ENCODE measurements around the gene CENPW.

Gene CENPW

DNA sequence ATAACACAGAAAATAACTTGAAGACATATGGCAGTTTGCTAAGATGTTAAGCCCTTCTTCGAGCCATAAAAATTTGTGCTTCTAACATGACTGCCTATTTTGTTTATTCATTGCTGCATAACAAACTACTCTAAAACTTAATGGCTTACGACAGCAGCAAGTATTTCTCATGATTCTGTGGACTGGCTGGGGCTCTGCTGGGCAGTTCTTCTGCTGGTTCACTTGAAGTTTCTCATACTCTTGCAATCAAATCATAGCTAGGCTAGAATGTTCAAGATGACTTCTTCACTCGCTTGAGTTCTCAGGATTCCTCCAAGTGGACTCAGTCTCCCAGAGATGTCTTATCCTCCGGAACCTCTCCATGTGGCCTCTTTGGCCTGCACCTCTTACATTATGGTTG, 33.4 kb downstream of the CENPW start:
- no peak for DNase-seq (ENCODE audit: low read depth in 2 of 2)

DNA sequence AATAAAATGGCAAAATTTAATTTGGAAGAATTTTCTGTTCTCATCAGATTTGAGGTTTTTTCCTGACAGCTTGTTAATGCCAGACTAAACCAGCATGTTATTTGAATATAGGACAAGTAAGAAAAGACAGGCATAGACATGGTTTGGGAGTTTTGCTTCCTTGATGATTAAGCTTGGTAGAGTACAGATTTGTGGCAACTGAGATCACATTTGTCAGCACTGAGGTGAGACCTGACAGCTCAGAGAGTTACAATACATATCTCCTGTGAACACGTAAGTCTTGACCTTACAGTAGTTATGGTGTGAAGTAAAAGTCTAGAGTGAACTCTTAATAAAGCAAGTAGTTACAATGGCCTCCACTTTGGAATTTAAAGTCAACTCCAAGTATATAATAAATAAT, 34.5 kb downstream of the CENPW start:
- no peak for DNase-seq (ENCODE audit: low read depth in 2 of 2)

DNA sequence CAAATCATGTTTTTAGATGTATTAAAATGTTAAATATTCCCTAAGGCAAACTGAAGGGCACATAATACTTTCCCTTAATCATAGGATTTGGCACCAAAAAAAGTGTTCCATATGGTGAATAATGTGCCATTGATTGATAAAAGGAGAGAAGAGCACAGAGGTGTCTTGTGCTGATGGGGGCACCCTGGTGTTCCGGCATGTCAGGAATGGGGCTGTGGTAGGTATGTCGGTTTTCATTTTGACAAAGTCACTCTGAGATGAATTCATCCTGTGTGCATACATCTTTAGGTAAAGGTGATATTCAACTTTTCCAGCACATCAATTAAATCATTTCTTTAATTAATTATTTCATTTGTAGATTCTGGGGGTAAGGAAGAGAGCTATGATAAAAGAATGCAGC, 36.8 kb downstream of the CENPW start:
- DNase-seq (ENCODE audit: low read depth in 2 of 2) = no peak

DNA sequence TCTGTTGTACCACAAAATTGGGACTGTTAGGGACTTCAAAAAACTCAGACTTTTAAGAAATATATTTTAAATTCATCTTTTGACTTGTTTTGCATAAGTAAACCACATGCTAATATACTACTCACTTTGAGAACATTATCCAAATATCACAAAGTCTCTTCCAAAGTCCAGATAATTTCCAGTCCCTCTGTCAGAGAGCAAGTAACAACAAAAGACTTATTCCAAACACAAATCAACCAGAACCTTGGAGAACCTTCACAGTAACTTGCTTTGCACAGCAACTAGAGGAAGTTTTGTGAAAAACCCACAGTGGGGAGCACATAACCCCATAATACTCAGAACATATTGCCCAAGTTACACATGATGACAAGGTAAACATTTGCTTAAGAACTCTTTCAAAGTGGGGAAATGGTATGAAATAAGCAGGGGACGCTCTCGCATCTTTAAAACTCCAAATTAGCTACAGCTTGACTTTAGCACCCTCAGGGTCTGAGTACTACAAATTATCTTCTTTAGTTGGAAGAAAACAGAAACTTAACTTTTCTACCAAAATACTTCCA, 37.8 kb downstream of the CENPW start:
- no peak for DNase-seq (ENCODE audit: low read depth in 2 of 2)

DNA sequence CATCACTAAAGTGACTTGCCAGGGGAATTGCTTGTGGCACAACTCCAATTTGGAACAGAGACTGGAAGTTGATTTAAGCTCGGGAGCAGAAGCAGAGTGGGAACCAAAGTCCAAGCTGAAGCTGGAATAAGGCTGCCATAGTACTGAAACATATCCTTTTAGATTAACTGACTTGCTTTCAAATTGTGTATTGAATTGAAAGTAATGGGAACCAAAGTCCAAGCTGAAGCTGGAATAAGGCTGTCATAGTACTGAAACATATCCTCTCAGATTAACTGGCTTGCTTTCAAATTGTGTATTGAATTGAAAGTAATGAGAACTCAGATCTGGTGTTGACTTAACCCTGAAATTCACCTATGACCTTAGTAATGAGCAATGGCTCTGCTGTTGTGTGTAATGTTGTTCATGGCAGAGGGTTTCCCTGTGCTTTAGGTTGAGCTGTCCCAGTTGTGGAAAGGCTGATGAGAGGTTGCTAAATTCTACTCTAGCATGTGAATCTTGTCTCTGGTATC, 40.2 kb downstream of the CENPW start:
- no peak for DNase-seq (ENCODE audit: low read depth in 2 of 2)

DNA sequence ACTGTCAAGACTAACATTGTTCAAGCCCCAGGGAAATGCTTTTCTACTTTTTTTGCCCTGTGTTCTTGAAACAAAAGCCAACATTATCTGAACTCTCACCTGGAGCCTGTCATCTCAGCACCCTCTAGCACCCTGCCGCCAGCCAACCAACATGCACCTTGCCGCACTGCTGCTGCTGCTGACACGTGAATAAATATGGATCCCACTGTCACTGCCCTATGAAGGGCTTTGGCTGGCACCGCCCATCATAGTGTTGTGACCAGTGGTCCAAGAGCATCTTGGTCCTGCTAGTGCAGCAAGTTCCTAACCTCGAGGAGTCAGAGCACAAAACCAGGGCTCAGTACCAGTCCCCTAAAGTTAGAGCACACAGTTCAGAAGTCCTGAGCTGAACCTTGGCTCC, 41.6 kb downstream of the CENPW start:
- DNase-seq (ENCODE audit: low read depth in 2 of 2) = no peak

DNA sequence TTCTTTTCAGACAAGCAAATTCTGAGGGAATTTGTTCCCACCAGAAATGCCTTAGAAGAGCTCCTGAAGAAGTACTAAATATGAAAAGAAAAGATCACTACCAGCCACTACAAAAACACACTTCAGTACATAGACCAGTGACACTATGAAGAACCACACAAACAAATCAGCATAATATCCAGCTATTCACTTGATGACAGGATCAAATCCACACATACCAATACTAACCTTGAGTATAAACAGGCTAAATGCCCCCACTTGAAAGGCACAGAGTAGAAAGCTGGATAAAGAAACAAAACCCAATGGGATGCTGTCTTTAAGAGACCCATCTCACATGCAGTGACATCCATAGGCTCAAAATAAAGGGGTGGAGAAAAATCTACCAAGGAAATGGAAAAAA, 43.3 kb downstream of the CENPW start:
- DNase-seq (ENCODE audit: low read depth in 2 of 2) = no peak

DNA sequence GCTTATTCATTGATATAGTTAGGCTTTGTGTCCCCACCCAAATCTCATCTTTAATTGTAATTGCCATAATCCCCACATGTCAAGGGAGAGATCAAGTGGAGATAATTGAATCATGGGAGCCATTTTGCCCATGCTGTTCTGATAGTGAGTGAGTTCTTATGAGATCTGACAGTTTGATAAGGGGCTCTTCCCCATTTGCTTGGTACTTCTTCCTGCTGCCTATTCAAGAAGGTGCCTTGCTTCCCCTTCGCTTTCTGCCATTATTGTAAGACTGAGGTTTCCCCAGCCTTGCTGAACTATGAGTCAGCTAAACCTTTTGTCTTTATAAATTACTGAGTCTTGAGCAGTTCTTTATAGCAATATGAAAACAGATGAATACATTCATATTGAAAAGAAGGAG, 45.6 kb downstream of the CENPW start:
- no peak for DNase-seq (ENCODE audit: low read depth in 2 of 2)

DNA sequence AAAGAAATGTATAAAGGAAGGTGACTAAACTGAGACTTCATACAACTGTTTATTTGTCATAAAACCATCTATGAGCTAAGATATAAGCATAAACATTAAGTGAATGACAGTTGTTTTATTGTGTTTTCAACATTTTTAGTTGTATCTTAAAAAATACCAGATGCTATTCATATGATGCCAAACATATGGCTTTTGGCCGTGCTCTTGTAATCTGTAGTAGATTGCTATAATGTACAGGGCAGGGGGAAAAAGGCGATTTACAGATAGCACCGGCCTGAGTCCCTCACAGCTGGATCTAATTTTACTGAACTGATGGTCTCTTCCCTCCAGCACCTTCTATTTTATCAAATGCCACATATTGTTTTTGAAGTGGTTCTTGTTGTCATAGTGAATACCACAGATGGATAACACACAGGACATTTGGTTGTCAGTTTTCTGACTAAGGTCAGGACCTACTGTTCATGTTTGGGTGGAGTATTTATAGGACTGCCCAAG, 48.2 kb downstream of the CENPW start:
- DNase-seq (ENCODE audit: low read depth in 2 of 2) = no peak

DNA sequence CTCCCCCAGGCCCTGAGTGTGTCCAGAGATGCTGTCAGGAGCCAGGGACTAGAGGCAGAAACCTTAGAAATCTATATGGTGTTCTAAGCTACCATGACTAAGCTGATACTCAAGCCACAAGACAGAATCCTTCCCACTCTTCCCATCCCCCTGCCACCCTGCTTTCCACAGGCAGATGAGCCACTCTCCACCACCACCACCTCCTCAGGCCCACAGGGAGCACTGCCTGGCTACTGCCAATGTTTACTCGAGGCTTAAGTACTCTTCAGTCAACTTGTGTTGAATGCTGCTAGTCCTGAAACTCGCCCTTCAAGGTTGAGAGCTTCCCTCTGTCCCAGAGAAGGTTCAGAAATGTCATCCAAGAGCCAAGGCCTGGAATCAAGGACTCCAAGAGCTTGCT, 56.2 kb downstream of the CENPW start:
- DNase-seq (ENCODE audit: low read depth in 2 of 2) = no peak
